ENCODE results near the gene UQCRHL. TPM values are rescaled to one million over a fixed set of nuclear protein-coding genes. Genes with fewer than 3 reads are reported as not detected.
"Not testable (repeated sequence)": the region's sequence is repeated elsewhere in the genome, so short reads cannot be mapped to it uniquely, and the experiment has no call there.

Gene UQCRHL
- total and polyA plus RNA-seq, 5 experiments from 2014 or later: 1.1 to 2.0 (median 1.2) TPM

- Mint-ChIP-seq H3K36me3 (peaks cover 0 to 5% (median 0%) of the 10 kb centered on the region in 3 donors), H3K4me3 (peak overlapping the region; percentile 84 to 98 (median 96)), H3K9me3 (no peaks in the 10 kb centered on the region), H3K27ac (peak overlapping the region; percentile 95 to 99 (median 99)), H3K4me1 (peaks cover 11 to 64% (median 32%) of the 10 kb centered on the region in 4 donors), H3K27me3 (no peaks in the 10 kb centered on the region)
- ATAC-seq (peak in 1 of 2 donors; percentile 0), DNase-seq (no peak)
- POLR2A ChIA-PET: interaction anchor here (0.6 to 10.0 kb wide), 27 partner anchors 9 to 1117 kb away, joined by 3 to 392 read pairs (median 4); partner anchors contain the start of genes DNAJC16, SPEN and ZBTB17
Measured at GRCh38 chr1:15833842-15834405, 26.5 kb upstream of the UQCRHL start.

GRCh38 chr1:15833069-15833679 lies 25.7 kb upstream of the UQCRHL start:
- peak overlapping the region; percentile 91 to 99 (median 99) for H3K27ac Mint-ChIP-seq

GRCh38 chr1:15830258-15830657 lies 22.8 kb upstream of the UQCRHL start:
- H3K9me3 Mint-ChIP-seq: no peaks in the 10 kb centered on the region
- ATAC-seq (no peak), DNase-seq (no peak)
- peak overlapping the region in 2 of 10 donors; percentile 9 to 77 for H3K4me3 Mint-ChIP-seq
- H3K27ac Mint-ChIP-seq: peak overlapping the region in 5 of 10 donors; percentile 1 to 62 (median 19)
- peaks cover 0 to 5% (median 0%) of the 10 kb centered on the region in 3 donors for H3K36me3 Mint-ChIP-seq
- peaks cover 16 to 59% (median 21%) of the 10 kb centered on the region in 4 donors for H3K4me1 Mint-ChIP-seq
- no peaks in the 10 kb centered on the region for H3K27me3 Mint-ChIP-seq
- POLR2A ChIA-PET: interaction anchor here (0.9 kb wide), 1 partner anchor 17 kb away, joined by 3 read pairs; no protein-coding TSS in a partner anchor

More at GRCh38 chr1:15833069-15833679, 25.7 kb upstream of the UQCRHL start:
- no peaks in the 10 kb centered on the region for H3K27me3 Mint-ChIP-seq
- peaks cover 0 to 5% (median 0%) of the 10 kb centered on the region in 3 donors for H3K36me3 Mint-ChIP-seq
- DNase-seq (peak in 9 of 10 donors; percentile 29 to 70 (median 45)), ATAC-seq (no peak)
- peaks cover 13 to 67% (median 32%) of the 10 kb centered on the region in 4 donors for H3K4me1 Mint-ChIP-seq
- H3K4me3 Mint-ChIP-seq: peak overlapping the region; percentile 84 to 98 (median 96)
- POLR2A ChIA-PET: interaction anchor here (0.6 to 10.0 kb wide), 25 partner anchors 8 to 1117 kb away, joined by 3 to 392 read pairs (median 5); partner anchors contain the start of genes DNAJC16, SPEN and ZBTB17
- H3K9me3 Mint-ChIP-seq: no peaks in the 10 kb centered on the region

- H3K27ac Mint-ChIP-seq, ATAC-seq, H3K9me3 Mint-ChIP-seq, H3K36me3 Mint-ChIP-seq, H3K4me3 Mint-ChIP-seq, POLR2A ChIA-PET, DNase-seq, H3K27me3 Mint-ChIP-seq: not testable (repeated sequence)
- peaks cover 14 to 56% (median 21%) of the 10 kb centered on the region in 4 donors for H3K4me1 Mint-ChIP-seq
Measured at GRCh38 chr1:15828931-15829330, 21.5 kb upstream of the UQCRHL start.

GRCh38 chr1:15827567-15827966 lies 20.1 kb upstream of the UQCRHL start:
- peak overlapping the region in 1 of 10 donors; percentile 79 for H3K27ac Mint-ChIP-seq
- H3K4me3 Mint-ChIP-seq, H3K27me3 Mint-ChIP-seq, DNase-seq, H3K36me3 Mint-ChIP-seq, ATAC-seq, POLR2A ChIA-PET, H3K9me3 Mint-ChIP-seq: not testable (repeated sequence)
- H3K4me1 Mint-ChIP-seq: peaks cover 14 to 48% (median 17%) of the 10 kb centered on the region in 4 donors

GRCh38 chr1:15826810-15827507 lies 19.5 kb upstream of the UQCRHL start:
- ATAC-seq (no peak), DNase-seq (no peak)
- Mint-ChIP-seq H3K36me3 (peaks cover 0 to 4% (median 0%) of the 10 kb centered on the region in 3 donors), H3K4me1 (peaks cover 14 to 50% (median 16%) of the 10 kb centered on the region in 4 donors), H3K27ac (peak overlapping the region in 1 of 10 donors; percentile 79), H3K4me3 (no peak overlapping the region), H3K27me3 (no peaks in the 10 kb centered on the region), H3K9me3 (no peaks in the 10 kb centered on the region)
- POLR2A ChIA-PET: no interaction called here

GRCh38 chr1:15825800-15826199 lies 18.4 kb upstream of the UQCRHL start:
- DNase-seq: no peak
- Mint-ChIP-seq H3K36me3 (no peaks in the 10 kb centered on the region), H3K4me1 (peaks cover 10 to 43% (median 13%) of the 10 kb centered on the region in 4 donors), H3K27ac (no peak overlapping the region), H3K9me3 (no peaks in the 10 kb centered on the region), H3K27me3 (no peaks in the 10 kb centered on the region), H3K4me3 (no peak overlapping the region)
- no peak for ATAC-seq
- POLR2A ChIA-PET: interaction anchor here (1.3 to 2.0 kb wide), 2 partner anchors 8 to 13 kb away, joined by 6 to 16 read pairs; no protein-coding TSS in a partner anchor

GRCh38 chr1:15820478-15820877 lies 13.0 kb upstream of the UQCRHL start:
- POLR2A ChIA-PET: interaction anchor here (0.6 kb wide), 1 partner anchor 12 kb away, joined by 3 read pairs; no protein-coding TSS in a partner anchor
- no peaks in the 10 kb centered on the region for H3K36me3 Mint-ChIP-seq
- H3K27ac Mint-ChIP-seq: no peak overlapping the region
- DNase-seq (no peak), ATAC-seq (no peak)
- H3K4me3 Mint-ChIP-seq: no peak overlapping the region
- no peaks in the 10 kb centered on the region for H3K9me3 Mint-ChIP-seq
- no peaks in the 10 kb centered on the region for H3K27me3 Mint-ChIP-seq
- peaks cover 0 to 11% (median 3%) of the 10 kb centered on the region in 4 donors for H3K4me1 Mint-ChIP-seq

GRCh38 chr1:15816674-15817073 lies 9.2 kb upstream of the UQCRHL start:
- POLR2A ChIA-PET: interaction anchor here (0.7 to 3.7 kb wide), 3 partner anchors 17 to 106 kb away, joined by 3 to 42 read pairs (median 5); no protein-coding TSS in a partner anchor
- Mint-ChIP-seq H3K27ac (peak overlapping the region in 1 of 10 donors; percentile 66), H3K9me3 (no peaks in the 10 kb centered on the region), H3K36me3 (no peaks in the 10 kb centered on the region), H3K4me3 (no peak overlapping the region), H3K27me3 (no peaks in the 10 kb centered on the region), H3K4me1 (peaks cover 0 to 5% (median 4%) of the 10 kb centered on the region in 4 donors)
- ATAC-seq: no peak
- DNase-seq: no peak

- no peak for DNase-seq
- Mint-ChIP-seq H3K4me3 (no peak overlapping the region), H3K4me1 (no peaks in the 10 kb centered on the region), H3K27me3 (no peaks in the 10 kb centered on the region), H3K27ac (no peak overlapping the region), H3K9me3 (no peaks in the 10 kb centered on the region), H3K36me3 (no peaks in the 10 kb centered on the region)
- no peak for ATAC-seq
- POLR2A ChIA-PET: interaction anchor here (0.6 kb wide), 1 partner anchor 345 kb away, joined by 5 read pairs; no protein-coding TSS in a partner anchor
Measured at GRCh38 chr1:15810073-15810472, 2.6 kb upstream of the UQCRHL start.

GRCh38 chr1:15808955-15809354 lies 1.5 kb upstream of the UQCRHL start:
- DNase-seq: no peak
- Mint-ChIP-seq H3K27me3 (peaks cover 0 to 2% (median 0%) of the 10 kb centered on the region in 5 donors), H3K27ac (peak overlapping the region in 1 of 10 donors; percentile 13), H3K9me3 (no peaks in the 10 kb centered on the region), H3K36me3 (no peaks in the 10 kb centered on the region), H3K4me3 (no peak overlapping the region), H3K4me1 (no peaks in the 10 kb centered on the region)
- POLR2A ChIA-PET: no interaction called here
- ATAC-seq: no peak

GRCh38 chr1:15807121-15807520 lies 328 bp downstream of the UQCRHL start:
- no peaks in the 10 kb centered on the region for H3K9me3 Mint-ChIP-seq
- no peak overlapping the region for H3K27ac Mint-ChIP-seq
- H3K4me3 Mint-ChIP-seq: no peak overlapping the region
- peaks cover 0 to 2% (median 2%) of the 10 kb centered on the region in 5 donors for H3K27me3 Mint-ChIP-seq
- DNase-seq (no peak), ATAC-seq (no peak)
- no peaks in the 10 kb centered on the region for H3K36me3 Mint-ChIP-seq
- POLR2A ChIA-PET: no interaction called here
- peaks cover 0 to 2% (median 0%) of the 10 kb centered on the region in 4 donors for H3K4me1 Mint-ChIP-seq
